Tibial nerve (tissue), 4 donors: ENCODE data around the gene RFC2. TPM values are rescaled to one million over a fixed set of nuclear protein-coding genes. Genes with fewer than 3 reads are reported as not detected.

Source experiments
- DNase-seq, 2 donors: peaks; one replicate each; pipeline ENCODE4 v3.0.0-alpha.2; 2019; ENCODE audit warnings: low spot score in 2 of 2
- H3K27ac ChIP-seq, 4 donors: fragments of 200-600 bp; sonication (generic) in 3 of 4; one replicate each; pipeline ENCODE4 v1.5.1; 2017 to 2019; ENCODE audit warnings: mild to moderate bottlenecking in 1 of 4
- H3K27me3 ChIP-seq, 2 donors: fragments of 200-600 bp; sonication (generic) in 1 of 2; one replicate each; pipeline versions ENCODE4 v1.5.1 to v1.6.0; 2017 to 2019
- H3K36me3 ChIP-seq, 3 donors: fragments of 200-600 bp; sonication (generic); one replicate each; pipeline ENCODE4 v1.5.1; 2018 to 2019
- H3K4me1 ChIP-seq, 4 donors: fragments of 200-600 bp; sonication (generic) in 3 of 4; one replicate each; pipeline ENCODE4 v1.5.1; 2017 to 2019
- H3K4me3 ChIP-seq, 4 donors: fragments of 200-600 bp; sonication (generic) in 3 of 4; one replicate each; pipeline ENCODE4 v1.5.1; 2017 to 2019; ENCODE audit warnings: mild to moderate bottlenecking in 1 of 4, moderate library complexity in 1 of 4
- H3K9me3 ChIP-seq, 4 donors: fragments of 200-600 bp; sonication (generic) in 3 of 4; one replicate each; pipeline ENCODE4 v1.5.1; 2017 to 2019
- CTCF ChIP-seq, 5 experiments: fragments of 200-600 bp in 3 of 5; fragments of 450-650 bp in 2 of 5; sonication (generic) in 3 of 5; IDR thresholded peaks; one replicate each; pipeline ENCODE4 v1.5.1; 2016 to 2019; ENCODE audit warnings: antibody characterized with exemption in 5 of 5, mild to moderate bottlenecking in 3 of 5, moderate library complexity in 2 of 5
- EP300 ChIP-seq, 2 donors: sonication (generic); formaldehyde crosslinking; IDR thresholded peaks; one replicate each; pipeline ENCODE4 v1.6.1; 2017; ENCODE audit warnings: antibody characterized with exemption in 2 of 2, mild to moderate bottlenecking in 1 of 2
- POLR2A ChIP-seq, 2 donors: fragments of 450-650 bp; IDR thresholded peaks; one replicate each; pipeline ENCODE4 v1.6.1; 2017; ENCODE audit warnings: antibody characterized with exemption in 2 of 2, mild to moderate bottlenecking in 2 of 2, moderate library complexity in 2 of 2
- WGBS, 2 donors: methylation state at CpG; one replicate each; pipeline ENCODE4 v1.1.5; 2018; 5-methylcytosine and 5-hydroxymethylcytosine counted together
- total RNA-seq, 4 donors: library from RNA; depleted of rRNA; stranded (reverse); fragments of >200 nt; gene quantifications; one replicate each; pipeline ENCODE4 v1.1.0, GENCODE V29; 2016

The RFC2 gene
- total RNA-seq, 4 donors from 2014 or later: 8.4 to 25.1 (median 14.1) TPM

- no peaks in the 10 kb centered on the region for H3K9me3 ChIP-seq
- 72% methylated on average over 13 of the region's 13 CpGs for WGBS, 2 donors
- H3K27ac ChIP-seq: no peak overlapping the region
- peaks cover 0 to 26% (median 10%) of the 10 kb centered on the region in 4 donors for H3K4me1 ChIP-seq
- no peak overlapping the region for H3K4me3 ChIP-seq
- TF ChIP-seq POLR2A (IDR thresholded peaks at IDR 0.05): no peak
- no peak for TF ChIP-seq CTCF (IDR thresholded peaks at IDR 0.05)
- TF ChIP-seq EP300 (IDR thresholded peaks at IDR 0.05): no peak
- no peaks in the 10 kb centered on the region for H3K36me3 ChIP-seq
- H3K27me3 ChIP-seq: no peaks in the 10 kb centered on the region
- no peak for DNase-seq
Observed at GRCh38 chr7:74267756-74268565, 13.8 kb upstream of the RFC2 start.

GRCh38 chr7:74266191-74266963, 12.2 kb upstream of the RFC2 start:
- WGBS, 2 donors: 61 to 63% methylated on average over 7 of the region's 7 CpGs
- no peaks in the 10 kb centered on the region for H3K27me3 ChIP-seq
- DNase-seq: no peak
- H3K27ac ChIP-seq: no peak overlapping the region
- no peaks in the 10 kb centered on the region for H3K36me3 ChIP-seq
- TF ChIP-seq EP300 (IDR thresholded peaks at IDR 0.05): no peak
- TF ChIP-seq CTCF (IDR thresholded peaks at IDR 0.05): no peak
- no peaks in the 10 kb centered on the region for H3K9me3 ChIP-seq
- no peak overlapping the region for H3K4me3 ChIP-seq
- H3K4me1 ChIP-seq: peaks cover 0 to 11% (median 0%) of the 10 kb centered on the region in 4 donors

- H3K27ac ChIP-seq: no peak overlapping the region
- 71 to 81% methylated on average over 19 to 21 of the region's 21 CpGs for WGBS, 2 donors
- no peak overlapping the region for H3K4me3 ChIP-seq
- H3K4me1 ChIP-seq: no peaks in the 10 kb centered on the region
- no peaks in the 10 kb centered on the region for H3K27me3 ChIP-seq
- H3K36me3 ChIP-seq: no peaks in the 10 kb centered on the region
- no peak for DNase-seq
- no peak for TF ChIP-seq POLR2A (IDR thresholded peaks at IDR 0.05)
- no peak for TF ChIP-seq EP300 (IDR thresholded peaks at IDR 0.05)
- no peak for TF ChIP-seq CTCF (IDR thresholded peaks at IDR 0.05)
- no peaks in the 10 kb centered on the region for H3K9me3 ChIP-seq
Observed at GRCh38 chr7:74263399-74264120, 9.4 kb upstream of the RFC2 start.

GRCh38 chr7:74262639-74263398, 8.6 kb upstream of the RFC2 start:
- WGBS, 2 donors: 76 to 80% methylated on average over 20 of the region's 20 CpGs
- Histone ChIP-seq H3K4me3 (no peak overlapping the region), H3K9me3 (no peaks in the 10 kb centered on the region), H3K4me1 (no peaks in the 10 kb centered on the region), H3K36me3 (no peaks in the 10 kb centered on the region), H3K27me3 (no peaks in the 10 kb centered on the region), H3K27ac (no peak overlapping the region)
- TF ChIP-seq EP300 (IDR thresholded peaks at IDR 0.05) (no peak), CTCF (IDR thresholded peaks at IDR 0.05) (no peak), POLR2A (IDR thresholded peaks at IDR 0.05) (no peak)
- no peak for DNase-seq
